ENCODE measurements around the gene UBE2E2.
"Not testable (repeated sequence)": the region's sequence is repeated elsewhere in the genome, so short reads cannot be mapped to it uniquely, and the experiment has no call there.

The UBE2E2 gene

DNA sequence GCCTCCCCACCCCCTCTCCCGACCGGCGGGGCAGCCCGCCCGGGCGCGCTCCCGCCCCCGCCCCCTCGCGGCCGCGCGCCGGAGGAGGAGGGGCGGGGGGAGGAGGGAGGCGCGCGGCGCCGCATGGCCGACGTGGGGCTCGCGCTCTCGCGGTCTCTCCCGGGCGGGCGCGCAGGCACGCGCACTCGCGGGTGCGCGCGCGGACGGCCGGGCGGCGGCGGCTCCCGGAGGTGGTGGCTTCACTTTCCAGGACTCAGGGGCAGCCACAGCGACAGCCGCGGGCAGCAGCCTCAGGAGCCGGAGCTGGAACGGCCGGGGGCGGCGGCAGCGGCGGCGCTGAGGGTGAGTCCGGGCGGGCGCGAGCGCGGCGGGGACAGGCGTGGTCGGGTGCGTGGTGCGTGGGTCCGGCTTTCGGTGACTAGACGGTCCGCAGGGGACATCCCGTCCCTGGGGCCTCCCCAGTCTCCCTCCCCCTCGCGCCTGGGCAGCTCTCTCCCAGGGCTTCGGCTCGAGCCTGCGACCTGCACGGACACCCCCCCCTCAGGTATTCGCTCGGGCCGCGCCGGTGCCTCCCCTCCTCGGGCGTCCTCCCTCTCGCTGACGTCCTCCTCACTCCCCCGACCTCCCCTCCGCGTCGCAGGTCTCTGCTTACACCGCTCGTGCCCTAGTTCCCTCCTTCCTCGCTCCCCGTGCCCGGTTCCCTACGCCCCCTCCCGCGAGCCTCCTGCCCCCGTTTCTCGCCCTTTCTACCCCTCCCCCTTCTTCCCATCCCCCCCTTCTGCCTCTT, at the start of gene UBE2E2:
Gene UBE2E2, plus strand, starts transcription at position 407 of the 787 bp plus-strand sequence.
- no peak for DNase-seq

DNA sequence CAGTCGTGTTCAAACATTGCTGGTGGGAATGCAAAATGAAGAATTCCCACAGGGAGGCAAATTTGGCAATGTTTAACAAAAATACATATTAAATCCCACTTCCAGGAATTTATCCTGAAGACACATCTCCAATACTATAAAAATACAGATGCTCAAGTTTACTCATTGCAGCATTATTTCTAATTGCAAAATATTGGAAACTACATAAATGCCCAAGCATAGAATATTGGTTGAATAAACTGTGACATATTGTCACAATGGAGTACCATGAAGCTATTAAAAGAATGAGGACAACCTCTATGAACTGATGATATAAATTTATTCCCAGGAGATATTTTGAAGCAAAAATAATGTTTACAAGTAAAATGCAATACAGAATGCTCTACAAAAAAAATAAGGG, 49.7 kb upstream of the UBE2E2 start:
- no peak for DNase-seq

DNA sequence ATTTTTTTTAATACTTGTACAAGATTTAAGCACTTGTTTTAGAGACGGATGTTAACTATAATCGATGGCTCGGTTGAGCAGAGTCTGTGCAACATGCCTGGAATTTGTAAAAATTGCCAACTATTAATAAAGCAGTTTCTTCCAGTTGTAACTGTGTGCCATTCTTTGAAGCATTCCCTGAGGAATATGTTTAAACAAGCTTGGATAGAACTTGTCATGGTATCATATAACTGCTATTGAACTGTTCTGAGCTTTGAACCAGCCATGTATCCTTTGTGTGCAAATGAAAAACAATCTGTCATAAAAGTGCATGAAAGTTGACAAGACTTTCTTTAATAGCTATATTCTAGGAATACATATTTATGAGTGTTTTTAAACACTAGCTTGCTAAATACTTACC, 45.8 kb upstream of the UBE2E2 start:
- no peak for DNase-seq

DNA sequence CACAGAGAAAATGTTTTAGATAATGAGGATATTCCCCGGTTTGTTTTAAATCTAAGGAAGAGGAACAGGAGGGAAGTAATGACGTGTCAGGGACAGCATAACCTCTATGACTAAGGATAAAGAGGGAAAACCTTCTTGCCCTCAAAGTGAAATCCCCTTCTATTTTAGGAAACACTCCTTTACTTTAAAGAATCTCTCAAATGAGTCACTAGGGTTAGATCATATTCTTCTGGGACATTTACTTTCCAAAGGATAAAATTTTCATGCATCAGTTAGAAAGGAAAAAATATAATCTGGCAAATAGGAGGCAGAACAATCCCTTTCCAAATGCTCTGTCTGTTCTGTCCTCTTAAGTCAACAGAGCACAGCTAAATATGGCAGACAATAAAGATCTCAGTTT, 43.2 kb upstream of the UBE2E2 start:
- no peak for DNase-seq

DNA sequence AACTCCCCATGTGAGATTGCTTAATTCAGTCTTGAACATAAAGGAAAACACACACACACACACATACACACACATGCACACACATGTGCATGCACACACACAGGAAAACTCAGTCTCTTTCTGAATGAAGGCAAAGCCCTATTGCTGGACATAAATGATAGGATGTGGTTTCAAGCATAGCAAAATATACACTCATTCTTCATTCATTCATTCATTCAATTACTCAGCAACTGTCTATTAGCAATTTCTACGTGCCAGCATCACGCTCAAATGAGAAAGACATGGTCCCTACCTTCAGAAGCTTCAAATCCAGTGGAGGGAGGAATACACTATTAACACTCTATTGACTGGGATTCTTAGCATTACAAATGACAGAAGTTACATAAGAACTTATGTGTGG, 41.8 kb upstream of the UBE2E2 start:
- no peak for DNase-seq

DNA sequence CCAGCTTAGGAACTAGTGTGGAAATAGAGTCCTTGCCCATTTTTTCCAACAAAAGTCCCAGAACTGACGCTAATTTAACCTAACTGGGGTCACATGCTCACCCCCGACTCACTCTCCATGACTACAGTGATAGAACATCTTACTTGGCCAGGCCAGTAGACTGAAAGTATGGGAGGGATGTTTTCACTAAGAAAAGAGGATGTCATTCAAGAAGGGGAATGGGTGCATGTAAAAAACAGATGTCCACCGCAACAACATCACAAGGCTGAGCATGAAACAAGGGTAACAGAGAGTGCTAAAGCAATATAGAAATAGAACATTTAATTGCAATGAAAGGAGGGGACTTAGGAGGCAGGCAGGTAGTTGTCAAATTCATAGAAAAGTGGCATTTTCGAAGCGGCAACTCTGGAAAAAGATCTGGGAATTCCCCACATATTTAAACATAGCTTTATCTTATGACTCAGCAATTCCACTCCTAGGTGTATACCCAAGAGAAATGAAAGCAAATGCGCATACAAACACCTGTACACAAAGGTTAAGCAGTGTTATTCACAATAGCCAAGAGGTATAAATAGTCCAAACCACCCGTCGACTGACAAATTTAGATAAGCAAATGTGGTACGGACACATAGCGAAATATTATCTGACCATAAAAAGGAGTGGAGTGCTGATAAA, 41.1 kb upstream of the UBE2E2 start:
- DNase-seq: no peak

DNA sequence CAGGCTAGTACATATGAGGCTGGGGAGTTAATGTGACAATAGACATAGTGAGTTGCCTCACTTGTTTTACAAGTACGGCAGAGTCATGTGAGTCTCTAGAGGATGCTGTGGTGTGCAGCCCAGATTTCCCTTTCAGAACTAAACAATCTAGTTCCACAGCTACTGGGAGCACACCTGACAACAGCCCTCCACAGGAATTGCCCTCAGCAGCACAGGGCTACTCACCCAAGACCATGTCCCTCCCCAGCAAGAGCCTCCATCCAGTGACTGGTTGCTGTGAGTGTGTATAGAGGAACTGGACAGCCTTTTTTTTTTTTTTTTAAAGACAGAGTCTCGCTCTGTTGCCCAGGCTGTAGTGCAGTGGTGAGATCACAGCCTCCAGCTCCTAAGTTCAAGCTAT, 40.2 kb upstream of the UBE2E2 start:
- no peak for DNase-seq

DNA sequence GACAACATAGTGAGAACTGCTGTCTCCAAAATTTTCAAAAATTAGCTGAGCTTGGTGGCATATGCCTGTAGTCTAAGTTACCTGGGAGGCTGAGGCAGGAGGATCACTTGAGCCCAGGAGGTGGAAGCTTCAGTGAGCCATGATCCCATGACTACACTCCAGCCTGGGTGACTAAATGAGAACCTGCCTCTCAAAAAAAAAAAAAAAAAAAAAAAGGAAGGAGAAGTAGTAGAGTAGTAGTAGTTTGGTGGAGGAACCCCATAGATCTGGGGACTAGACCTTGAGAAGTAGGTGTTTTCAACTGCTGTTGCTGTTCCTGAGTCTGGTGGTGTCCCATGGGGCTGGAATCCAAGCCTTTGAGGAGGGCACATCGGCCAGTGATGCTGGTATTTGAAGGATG, 38.4 kb upstream of the UBE2E2 start:
- DNase-seq: no peak

DNA sequence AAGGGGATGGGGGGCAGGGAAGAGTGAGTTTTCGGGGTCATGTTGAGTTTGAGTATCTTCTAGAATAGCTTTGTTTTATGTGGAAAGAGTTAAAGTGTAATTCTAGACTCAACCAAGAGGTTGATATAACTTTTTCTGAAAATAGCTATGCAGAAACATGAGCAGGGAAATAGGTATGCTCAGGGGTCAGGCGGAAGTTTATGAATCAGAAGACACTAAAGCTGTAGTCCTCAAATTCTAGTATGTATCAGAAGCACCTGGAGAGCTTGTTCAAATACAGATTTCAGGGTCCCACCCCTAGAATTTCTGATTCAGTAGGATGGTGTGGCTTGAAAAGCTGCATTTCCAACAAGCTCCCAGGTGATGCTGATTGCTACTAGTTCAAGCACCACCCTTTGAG, 37.6 kb upstream of the UBE2E2 start:
- DNase-seq: no peak

DNA sequence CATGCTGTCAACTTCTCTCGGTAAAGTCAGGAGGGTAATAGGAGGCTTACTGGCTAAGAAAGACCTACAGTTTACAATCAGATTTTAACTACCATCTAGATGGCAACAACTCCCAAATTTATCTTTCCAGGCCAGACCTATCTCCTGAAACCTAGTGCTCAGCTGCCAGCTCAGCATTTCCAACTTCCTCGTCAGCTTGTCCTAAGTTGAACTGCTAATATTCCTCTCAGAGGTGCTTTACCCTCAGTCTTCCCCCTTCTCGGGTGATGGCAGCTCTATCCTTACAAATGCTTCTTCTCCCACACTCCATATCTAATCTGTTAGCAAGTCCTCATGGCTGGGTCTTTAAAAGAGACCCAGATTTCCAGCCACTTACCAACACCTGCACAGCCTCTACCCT, 36.9 kb upstream of the UBE2E2 start:
- DNase-seq: no peak

DNA sequence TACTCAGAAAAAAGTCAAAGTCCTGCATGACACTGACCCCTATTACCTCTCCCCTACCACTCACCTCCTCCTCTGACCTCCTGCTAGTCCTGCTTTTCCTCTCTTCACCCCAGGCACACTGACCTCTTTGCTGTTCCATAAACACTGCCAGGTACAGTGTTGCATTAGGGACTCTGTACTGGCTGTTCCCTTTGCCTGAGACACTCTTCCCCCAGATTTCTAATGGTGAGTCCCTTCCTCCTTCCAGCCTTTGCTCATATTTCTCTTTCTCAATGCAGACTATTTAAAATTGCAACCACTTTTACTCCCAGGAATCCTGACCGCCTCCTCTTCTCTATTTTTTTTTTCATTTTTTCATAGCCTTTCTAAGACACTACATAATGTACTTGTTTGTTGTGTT, 36.3 kb upstream of the UBE2E2 start:
- no peak for DNase-seq

DNA sequence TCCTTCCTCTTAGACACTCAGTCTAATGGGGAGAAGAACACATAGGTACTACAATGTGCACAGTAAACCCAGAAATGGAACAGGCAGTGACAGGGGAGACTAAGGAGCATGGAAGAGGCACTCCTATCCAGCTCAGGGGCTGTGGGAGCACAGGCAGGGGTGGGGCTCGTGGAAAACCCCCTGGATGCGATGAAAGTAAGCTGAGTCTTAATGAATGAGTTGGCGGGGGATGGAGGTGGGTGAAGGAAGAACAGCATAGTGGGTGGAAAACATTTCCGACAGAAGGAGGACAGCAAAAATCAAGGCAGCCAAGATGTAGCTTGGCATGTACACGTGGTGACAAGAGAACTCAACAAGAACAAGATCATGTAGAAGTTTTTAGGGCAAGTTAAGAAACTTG, 33.6 kb upstream of the UBE2E2 start:
- no peak for DNase-seq

DNA sequence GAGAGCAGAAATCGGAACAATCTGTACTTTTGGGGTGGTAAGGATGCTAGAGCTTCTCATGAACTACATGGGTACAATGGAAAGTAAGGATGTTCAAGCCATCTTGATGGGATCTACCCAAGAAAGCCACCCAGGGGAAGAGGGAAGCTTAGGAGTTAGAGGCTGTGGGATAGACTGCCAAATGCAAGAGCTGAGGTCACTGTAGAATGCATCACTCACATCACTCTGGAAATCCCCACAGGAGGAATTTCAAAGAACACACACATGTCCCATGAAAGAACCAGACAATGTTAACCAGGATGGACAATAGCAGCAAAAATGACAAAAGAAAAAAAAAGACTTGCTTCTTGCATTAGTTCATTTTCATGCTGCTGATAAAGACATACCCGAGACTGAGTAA, 32.8 kb upstream of the UBE2E2 start:
- no peak for DNase-seq

DNA sequence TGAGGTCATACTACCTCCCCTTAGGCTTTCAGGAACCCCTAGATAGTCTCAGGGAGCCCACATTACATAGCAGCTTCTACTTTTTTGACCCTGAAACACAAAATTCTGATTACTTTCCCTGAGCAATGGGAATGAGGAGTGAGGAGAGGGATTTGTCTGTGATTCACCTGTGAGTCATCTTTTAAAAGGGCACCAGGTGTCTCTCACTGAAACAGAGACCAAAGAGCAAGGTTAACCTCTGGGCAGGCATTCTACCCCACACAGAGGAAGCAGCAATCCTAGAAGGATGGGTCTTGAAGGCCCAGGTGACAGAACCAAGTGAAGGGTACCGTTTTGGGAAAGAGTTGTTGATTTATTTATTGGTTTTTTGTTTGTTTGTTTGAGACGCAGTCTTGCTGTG, 31.1 kb upstream of the UBE2E2 start:
- no peak for DNase-seq

DNA sequence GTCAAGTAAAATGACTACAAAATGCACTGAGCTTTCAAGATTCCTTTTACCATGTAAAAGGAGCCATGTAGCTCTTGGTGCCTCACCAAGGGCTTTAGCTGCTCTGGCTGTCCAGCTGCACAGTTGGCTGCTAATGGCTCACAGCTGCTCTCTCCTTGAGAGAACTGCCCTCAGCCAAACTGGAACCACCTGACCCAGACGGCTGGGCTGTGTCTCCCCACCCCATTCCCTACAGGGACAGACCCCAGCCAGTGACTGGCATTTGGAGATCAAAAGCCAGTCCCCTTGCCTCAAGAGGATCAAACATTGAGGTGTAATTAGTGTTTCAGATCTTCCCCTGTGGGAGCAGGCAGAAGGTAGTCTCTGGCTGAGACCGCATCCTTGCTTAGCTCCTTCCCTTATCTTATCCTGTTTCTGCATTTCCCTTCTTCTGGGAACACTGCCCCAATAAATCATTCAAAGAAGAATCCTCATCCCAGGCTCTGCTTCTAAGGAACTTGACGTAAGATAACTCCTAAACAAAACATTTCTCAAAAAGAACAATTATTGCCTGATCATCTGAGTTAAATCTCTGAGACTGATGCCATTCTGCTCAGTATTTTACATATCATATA, 28.6 kb upstream of the UBE2E2 start:
- DNase-seq: no peak

DNA sequence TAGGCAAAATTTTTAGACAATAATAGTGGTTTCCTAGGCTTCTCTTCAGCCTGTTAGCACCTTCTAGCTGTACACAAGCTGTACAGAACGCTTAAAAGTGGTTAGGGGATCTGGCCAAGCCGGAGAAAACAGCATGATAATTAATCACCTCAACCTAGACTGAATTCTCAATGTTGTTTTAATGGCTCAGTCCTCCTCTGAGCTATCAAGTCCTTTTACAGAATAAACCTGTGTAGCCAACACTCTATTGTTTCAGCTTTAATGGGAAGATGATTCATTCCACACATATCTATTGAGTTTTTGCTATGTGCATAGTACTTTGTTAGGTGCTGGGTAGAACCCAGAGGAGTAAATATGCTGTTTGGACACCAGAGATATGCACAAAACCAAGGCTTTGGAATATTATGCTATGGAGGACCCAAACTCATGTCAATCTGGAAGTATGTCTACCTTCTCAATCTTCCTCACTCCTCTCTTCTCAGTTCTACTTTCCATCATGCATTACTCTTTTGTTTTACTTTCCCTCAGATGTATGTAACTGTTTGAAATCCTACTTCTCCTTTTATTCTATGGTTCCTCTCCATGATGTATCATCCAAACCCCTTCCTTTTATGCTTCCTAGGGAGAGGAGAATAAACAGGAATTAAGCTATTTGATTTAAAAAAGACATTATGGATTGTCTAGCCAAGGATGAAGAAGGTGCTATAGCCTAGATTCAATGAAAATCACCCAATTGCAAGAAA, 27.6 kb upstream of the UBE2E2 start:
- DNase-seq: no peak

DNA sequence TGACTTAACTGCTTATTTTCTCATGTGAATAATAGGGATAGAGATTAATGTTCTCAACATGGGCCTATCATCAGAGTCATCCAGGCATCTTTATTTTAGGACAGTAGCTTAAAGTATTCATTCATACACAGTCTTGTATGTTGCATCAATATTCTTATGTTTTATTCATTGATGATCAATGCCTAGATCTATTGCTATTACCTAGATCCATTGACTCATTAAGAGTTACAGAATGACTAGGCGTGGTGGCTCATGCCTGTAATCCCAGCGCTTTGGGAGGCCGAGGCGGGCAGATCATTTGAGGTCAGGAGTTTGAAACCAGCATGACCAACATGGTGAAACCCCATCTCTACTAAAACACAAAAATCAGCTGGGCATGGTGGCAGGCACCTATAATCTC, 26.3 kb upstream of the UBE2E2 start:
- not testable (repeated sequence) for DNase-seq

DNA sequence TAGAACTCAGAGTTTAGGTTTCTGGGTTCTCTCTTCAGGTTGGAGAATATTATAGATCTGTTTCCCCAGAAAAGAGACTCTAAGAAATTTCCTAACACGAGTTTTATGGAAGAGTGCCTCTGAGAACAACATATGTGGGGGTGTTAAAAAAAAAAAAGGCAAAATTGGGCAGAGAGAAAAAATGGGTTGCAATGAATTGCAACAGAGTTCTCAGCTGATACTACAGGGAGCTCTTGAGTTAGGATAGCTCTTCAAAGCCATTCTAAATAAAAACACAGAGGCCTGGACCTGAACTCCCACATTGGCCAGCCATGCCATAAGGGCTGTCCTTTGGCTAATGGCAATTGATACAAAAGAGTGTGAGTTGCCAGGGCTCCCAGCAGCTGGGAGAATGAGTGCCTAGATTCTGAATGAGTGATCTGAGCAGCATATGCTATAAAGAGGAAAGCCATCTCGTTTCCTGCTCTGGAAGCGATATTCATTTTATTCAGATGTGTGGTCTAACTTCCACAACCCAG, 20.1 kb upstream of the UBE2E2 start:
- DNase-seq: no peak

DNA sequence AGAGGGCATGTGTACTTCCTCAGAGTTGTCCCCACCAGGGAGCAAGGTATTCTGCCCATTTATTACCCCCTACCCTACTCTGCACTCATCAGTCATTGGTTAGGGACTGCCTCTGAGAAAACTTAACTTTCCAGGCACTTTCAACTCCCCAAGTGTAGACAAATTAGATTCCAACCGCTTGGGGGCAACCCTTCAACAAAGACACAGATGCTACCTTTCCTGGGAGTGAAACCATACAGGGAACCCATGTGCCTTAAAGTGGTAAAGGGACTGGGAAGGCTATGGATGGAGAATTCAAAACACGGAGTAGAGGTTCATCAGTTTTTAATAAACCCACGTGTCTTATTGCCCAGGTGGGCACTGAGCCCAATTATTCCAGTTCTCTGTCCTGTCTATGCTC, 19.4 kb upstream of the UBE2E2 start:
- DNase-seq: no peak

DNA sequence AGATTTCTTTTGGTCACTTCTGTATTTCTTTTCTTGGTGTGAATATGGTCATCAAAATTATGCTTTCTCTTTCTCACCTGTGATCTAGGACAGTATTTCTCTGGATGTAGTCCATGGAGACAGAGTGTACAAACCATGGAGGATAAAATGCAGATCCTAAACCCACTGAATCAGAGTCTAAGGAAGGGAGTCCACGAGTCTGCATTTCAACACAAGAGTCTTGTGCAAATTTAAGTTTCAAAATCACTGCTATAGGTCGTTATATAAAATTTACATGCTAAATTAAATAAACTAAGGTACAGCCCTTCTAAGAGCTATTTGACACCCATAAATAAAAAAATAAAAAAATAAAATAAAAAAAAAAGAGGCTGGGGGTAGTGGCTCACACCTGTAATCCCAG, 17.3 kb upstream of the UBE2E2 start:
- DNase-seq: no peak

DNA sequence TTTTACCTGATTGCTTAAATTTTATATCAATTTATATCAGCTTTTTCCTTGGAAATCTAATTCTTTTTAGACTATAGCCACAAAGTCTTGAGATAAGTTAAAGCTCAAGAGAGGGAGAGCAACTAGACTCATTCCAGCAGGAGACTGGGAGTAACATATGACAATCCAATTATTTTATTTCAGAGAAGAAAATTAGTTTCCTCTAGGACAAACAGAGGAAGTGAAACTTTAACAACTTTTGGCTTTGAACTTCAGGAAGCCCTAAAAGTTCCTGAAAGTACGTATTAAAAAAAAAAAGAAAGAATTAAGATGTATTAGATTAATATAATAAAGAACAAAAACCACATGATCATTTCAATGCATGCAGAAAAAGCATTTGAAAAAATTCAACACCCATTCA, 13.9 kb upstream of the UBE2E2 start:
- DNase-seq: no peak

DNA sequence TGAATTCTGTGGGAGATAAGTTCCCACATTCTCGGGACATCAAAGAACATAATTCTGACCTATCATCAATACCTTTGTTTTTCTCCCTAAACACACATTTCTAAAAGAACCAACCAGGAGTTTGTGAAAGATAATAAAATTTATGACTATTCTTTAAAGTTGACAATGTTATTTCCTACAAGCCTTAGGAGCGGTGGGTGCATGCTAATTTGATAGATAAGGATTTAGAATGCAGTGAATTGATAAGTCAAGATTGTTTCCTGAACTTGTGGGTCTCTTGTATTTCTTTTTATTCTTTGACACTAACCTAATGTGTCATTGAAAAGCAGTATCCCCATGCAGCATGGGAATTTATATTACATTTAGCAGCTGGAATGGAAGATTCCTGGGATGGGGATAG, 10.3 kb upstream of the UBE2E2 start:
- DNase-seq: no peak

DNA sequence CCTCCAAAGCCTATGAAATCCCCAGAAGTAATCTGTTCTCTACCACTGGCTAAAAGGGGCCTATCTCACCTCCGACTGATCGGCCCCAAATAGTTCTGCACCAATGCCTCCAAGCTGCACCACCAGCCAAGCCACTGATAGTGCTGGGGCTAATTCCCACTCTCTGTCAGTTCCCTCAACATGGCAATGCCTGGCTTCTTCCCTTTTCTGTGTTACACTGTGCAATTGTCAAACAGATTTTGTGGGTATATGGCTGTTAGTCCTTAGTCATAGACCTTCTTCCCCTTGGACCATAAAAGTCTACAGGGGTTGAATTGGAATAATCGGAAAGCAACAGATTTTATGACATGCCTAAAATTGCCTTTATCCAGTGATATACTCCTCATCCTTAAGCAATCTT, 9.3 kb upstream of the UBE2E2 start:
- no peak for DNase-seq

DNA sequence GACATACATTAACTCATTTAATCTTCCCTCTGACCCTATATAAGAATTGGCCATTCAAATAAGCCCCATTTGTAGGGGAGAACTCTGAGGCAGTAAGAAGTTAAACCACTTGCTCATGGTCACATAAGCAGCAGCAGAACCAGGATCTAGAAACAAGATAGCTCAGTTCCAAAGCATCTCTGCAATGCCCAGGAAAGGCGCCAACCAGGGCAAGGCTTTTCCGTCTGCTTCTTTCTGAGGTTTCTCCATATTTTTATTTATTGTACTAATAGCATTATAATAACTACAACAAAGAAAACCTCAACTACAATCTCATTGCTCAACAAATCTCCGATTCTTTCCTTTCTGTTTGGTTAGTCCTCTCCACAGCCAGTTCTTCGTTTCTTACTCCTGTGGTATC, 4.3 kb upstream of the UBE2E2 start:
- DNase-seq: no peak

Data from DMS79 (cell line).